Activated CD4-positive, alpha-beta memory T cell treated with anti-CD3 and anti-CD28 coated beads, Interleukin-2, amount 10 ng/mL, durations not matched to agents 7 days and 5 days (primary cell): Measurements from ENCODE around the gene TNFRSF1B. TPM values are rescaled to one million over a fixed set of nuclear protein-coding genes. Genes with fewer than 3 reads are reported as not detected.

ENCODE experiments used
- CTCF ChIA-PET: fragments of 350-600 bp; sonication (Branson Sonifier 250); formaldehyde crosslinking; loops from one replicate; lab custom pipeline; 2021; ENCODE audit warnings: antibody characterized with exemption, inconsistent platforms; lab: Charles Lee
- POLR2A ChIA-PET: fragments of 350-600 bp; sonication (Branson Sonifier 250); formaldehyde crosslinking; loops from one replicate; lab custom pipeline; 2021; ENCODE audit warnings: antibody characterized with exemption; lab: Charles Lee
- DNase-seq: peaks from one replicate; pipeline ENCODE4 v3.0.0-alpha.2; 2020
- H3K27ac Mint-ChIP-seq: one replicate; pipeline ENCODE4 v1.8.0; 2021; ENCODE audit warnings: mild to moderate bottlenecking, mixed read lengths
- H3K27me3 Mint-ChIP-seq: one replicate; pipeline ENCODE4 v1.8.0; 2021; ENCODE audit warnings: mixed read lengths
- H3K36me3 Mint-ChIP-seq: one replicate; pipeline ENCODE4 v1.8.0; 2021; ENCODE audit warnings: low read depth, mixed read lengths
- H3K4me1 Mint-ChIP-seq: one replicate; pipeline ENCODE4 v1.8.0; 2021; ENCODE audit warnings: mixed read lengths
- H3K4me3 Mint-ChIP-seq: one replicate; pipeline ENCODE4 v1.8.0; 2021; ENCODE audit warnings: mild to moderate bottlenecking, mixed read lengths
- H3K9me3 Mint-ChIP-seq: one replicate; pipeline ENCODE4 v1.8.0; 2021; ENCODE audit warnings: mixed read lengths
- total RNA-seq, 2 experiments: library from RNA; stranded (reverse); gene quantifications; one replicate each; pipeline ENCODE4 v1.2.3, GENCODE V29; 2021

TNFRSF1B gene
- total RNA-seq, 2 experiments from 2014 or later: 434 to 447 TPM

- CTCF ChIA-PET: no interaction called here
- Mint-ChIP-seq H3K4me3 (no peak overlapping the region), H3K9me3 (no peaks in the 10 kb centered on the region), H3K27ac (peak overlapping the region; percentile 78), H3K27me3 (no peaks in the 10 kb centered on the region), H3K4me1 (peaks cover 57% of the 10 kb centered on the region), H3K36me3 (peaks cover 35% of the 10 kb centered on the region)
- peak; percentile 42 for DNase-seq
- POLR2A ChIA-PET: interaction anchor here (1.3 to 32.1 kb wide), 5 partner anchors 11 to 234 kb away, joined by 5 to 918 read pairs (median 6); partner anchors contain the start of gene TNFRSF1B
These were observed 23.1 kb upstream of the TNFRSF1B start for GRCh38 chr1:12143631-12144155.

- POLR2A ChIA-PET: interaction anchor here (1.3 to 32.1 kb wide), 4 partner anchors 11 to 28 kb away, joined by 5 to 918 read pairs (median 27); partner anchors contain the start of gene TNFRSF1B
- Mint-ChIP-seq H3K4me1 (peaks cover 62% of the 10 kb centered on the region), H3K9me3 (no peaks in the 10 kb centered on the region), H3K27me3 (no peaks in the 10 kb centered on the region), H3K4me3 (no peak overlapping the region), H3K27ac (peak overlapping the region; percentile 78), H3K36me3 (peaks cover 36% of the 10 kb centered on the region)
- CTCF ChIA-PET: no interaction called here
- no peak for DNase-seq
These were observed 22.6 kb upstream of the TNFRSF1B start for GRCh38 chr1:12144236-12144635.

- H3K4me3 Mint-ChIP-seq: no peak overlapping the region
These were observed 21.8 kb upstream of the TNFRSF1B start for GRCh38 chr1:12144969-12145368.

GRCh38 chr1:12145616-12146342, 21.0 kb upstream of the TNFRSF1B start:
- ChIA-PET CTCF (interaction anchor here (1.1 kb wide), 1 partner anchor 21 kb away, joined by 3 read pairs; no protein-coding TSS in a partner anchor), POLR2A (interaction anchor here (1.6 to 32.1 kb wide), 4 partner anchors 11 to 236 kb away, joined by 8 to 918 read pairs (median 29); partner anchors contain the start of gene TNFRSF1B)
- peak overlapping the region; percentile 98 for H3K27ac Mint-ChIP-seq
- peaks cover 78% of the 10 kb centered on the region for H3K4me1 Mint-ChIP-seq
- no peak for DNase-seq
- peaks cover 7% of the 10 kb centered on the region for H3K9me3 Mint-ChIP-seq
- no peak overlapping the region for H3K4me3 Mint-ChIP-seq
- H3K36me3 Mint-ChIP-seq: peaks cover 40% of the 10 kb centered on the region
- no peaks in the 10 kb centered on the region for H3K27me3 Mint-ChIP-seq

More at GRCh38 chr1:12144969-12145368, 21.8 kb upstream of the TNFRSF1B start:
- H3K36me3 Mint-ChIP-seq: peaks cover 38% of the 10 kb centered on the region
- peak overlapping the region; percentile 45 for H3K27ac Mint-ChIP-seq
- DNase-seq: no peak
- H3K9me3 Mint-ChIP-seq: peaks cover 7% of the 10 kb centered on the region
- H3K27me3 Mint-ChIP-seq: no peaks in the 10 kb centered on the region
- H3K4me1 Mint-ChIP-seq: peaks cover 70% of the 10 kb centered on the region
- ChIA-PET POLR2A (interaction anchor here (1.6 to 32.1 kb wide), 3 partner anchors 11 to 28 kb away, joined by 8 to 918 read pairs (median 47); partner anchors contain the start of gene TNFRSF1B), CTCF (no interaction called here)

GRCh38 chr1:12146343-12147112, 20.3 kb upstream of the TNFRSF1B start:
- DNase-seq: no peak
- ChIA-PET CTCF (interaction anchor here (1.0 to 8.1 kb wide), 6 partner anchors 11 to 59 kb away, joined by 3 to 45 read pairs (median 4); no protein-coding TSS in a partner anchor), POLR2A (interaction anchor here (1.2 to 32.1 kb wide), 6 partner anchors 10 to 237 kb away, joined by 3 to 918 read pairs (median 10); partner anchors contain the start of gene TNFRSF1B)
- peak overlapping the region; percentile 98 for H3K27ac Mint-ChIP-seq
- peak overlapping the region; percentile 18 for H3K4me3 Mint-ChIP-seq
- peaks cover 85% of the 10 kb centered on the region for H3K4me1 Mint-ChIP-seq
- no peaks in the 10 kb centered on the region for H3K27me3 Mint-ChIP-seq
- peaks cover 46% of the 10 kb centered on the region for H3K36me3 Mint-ChIP-seq
- peaks cover 7% of the 10 kb centered on the region for H3K9me3 Mint-ChIP-seq

GRCh38 chr1:12147201-12147701, 19.5 kb upstream of the TNFRSF1B start:
- peaks cover 7% of the 10 kb centered on the region for H3K9me3 Mint-ChIP-seq
- H3K27me3 Mint-ChIP-seq: no peaks in the 10 kb centered on the region
- H3K27ac Mint-ChIP-seq: peak overlapping the region; percentile 98
- peaks cover 93% of the 10 kb centered on the region for H3K4me1 Mint-ChIP-seq
- H3K4me3 Mint-ChIP-seq: no peak overlapping the region
- ChIA-PET CTCF (interaction anchor here (1.0 to 8.1 kb wide), 6 partner anchors 10 to 58 kb away, joined by 3 to 45 read pairs (median 9); no protein-coding TSS in a partner anchor), POLR2A (interaction anchor here (1.2 to 32.1 kb wide), 5 partner anchors 9 to 238 kb away, joined by 3 to 918 read pairs (median 11); partner anchors contain the start of gene TNFRSF1B)
- no peak for DNase-seq
- peaks cover 47% of the 10 kb centered on the region for H3K36me3 Mint-ChIP-seq

- ChIA-PET POLR2A (interaction anchor here (2.7 to 32.1 kb wide), 6 partner anchors 8 to 240 kb away, joined by 11 to 918 read pairs (median 30); partner anchors contain the start of gene TNFRSF1B), CTCF (interaction anchor here (1.4 to 8.1 kb wide), 5 partner anchors 9 to 29 kb away, joined by 4 to 45 read pairs (median 14); no protein-coding TSS in a partner anchor)
- H3K4me3 Mint-ChIP-seq: no peak overlapping the region
- H3K27me3 Mint-ChIP-seq: no peaks in the 10 kb centered on the region
- peaks cover 42% of the 10 kb centered on the region for H3K36me3 Mint-ChIP-seq
- no peak for DNase-seq
- peak overlapping the region; percentile 98 for H3K27ac Mint-ChIP-seq
- peaks cover 95% of the 10 kb centered on the region for H3K4me1 Mint-ChIP-seq
- peaks cover 7% of the 10 kb centered on the region for H3K9me3 Mint-ChIP-seq
These were observed 18.4 kb upstream of the TNFRSF1B start for GRCh38 chr1:12148160-12148957.

- Mint-ChIP-seq H3K4me3 (no peak overlapping the region), H3K36me3 (peaks cover 34% of the 10 kb centered on the region), H3K9me3 (peaks cover 7% of the 10 kb centered on the region), H3K27ac (peak overlapping the region; percentile 98), H3K4me1 (peaks cover 90% of the 10 kb centered on the region), H3K27me3 (no peaks in the 10 kb centered on the region)
- no peak for DNase-seq
- ChIA-PET POLR2A (interaction anchor here (1.4 to 32.1 kb wide), 7 partner anchors 7 to 470 kb away, joined by 4 to 918 read pairs (median 27); partner anchors contain the start of gene TNFRSF1B), CTCF (interaction anchor here (1.4 to 8.1 kb wide), 8 partner anchors 8 to 61 kb away, joined by 4 to 45 read pairs (median 11); no protein-coding TSS in a partner anchor)
These were observed 17.6 kb upstream of the TNFRSF1B start for GRCh38 chr1:12148958-12149790.

GRCh38 chr1:12149791-12150175, 17.0 kb upstream of the TNFRSF1B start:
- Mint-ChIP-seq H3K9me3 (peaks cover 7% of the 10 kb centered on the region), H3K4me3 (no peak overlapping the region), H3K36me3 (peaks cover 34% of the 10 kb centered on the region), H3K27ac (peak overlapping the region; percentile 98), H3K4me1 (peaks cover 91% of the 10 kb centered on the region), H3K27me3 (no peaks in the 10 kb centered on the region)
- CTCF ChIA-PET: interaction anchor here (0.8 to 8.1 kb wide), 10 partner anchors 8 to 60 kb away, joined by 3 to 45 read pairs (median 8); no protein-coding TSS in a partner anchor
- POLR2A ChIA-PET: interaction anchor here (1.4 to 32.1 kb wide), 9 partner anchors 7 to 469 kb away, joined by 3 to 918 read pairs (median 23); partner anchors contain the start of gene TNFRSF1B
- DNase-seq: no peak

GRCh38 chr1:12150456-12151200, 16.2 kb upstream of the TNFRSF1B start:
- CTCF ChIA-PET: interaction anchor here (0.6 to 8.1 kb wide), 11 partner anchors 9 to 78 kb away, joined by 3 to 45 read pairs (median 4); no protein-coding TSS in a partner anchor
- H3K4me3 Mint-ChIP-seq: peak overlapping the region; percentile 64

More at GRCh38 chr1:12150456-12151200, 16.2 kb upstream of the TNFRSF1B start:
- POLR2A ChIA-PET: interaction anchor here (0.8 to 32.1 kb wide), 12 partner anchors 6 to 468 kb away, joined by 3 to 918 read pairs (median 10); partner anchors contain the start of gene TNFRSF1B
- peaks cover 36% of the 10 kb centered on the region for H3K36me3 Mint-ChIP-seq
- DNase-seq: peak; percentile 58
- H3K4me1 Mint-ChIP-seq: peaks cover 92% of the 10 kb centered on the region
- H3K27me3 Mint-ChIP-seq: no peaks in the 10 kb centered on the region
- H3K9me3 Mint-ChIP-seq: peaks cover 7% of the 10 kb centered on the region
- peak overlapping the region; percentile 98 for H3K27ac Mint-ChIP-seq
